GM12891 (cell line): Measurements from ENCODE around the gene IL3RA.
A peak's percentile ranks its signal among the peaks of the same experiment; 100 is the strongest.

Experiments
- DNase-seq: peaks from one replicate; pipeline ENCODE4 v3.0.0; 2011; ENCODE audit warnings: low spot score; ENCODE audit not compliant: insufficient read length
- FAIRE-seq: peaks from 2 replicates; lab custom pipeline; 2011; peaks lifted over from hg19 to GRCh38; lab: Jason Lieb, UNC
- PAX5 ChIP-seq: IDR thresholded peaks from 2 replicates; pipeline ENCODE4 v1.6.1; 2011; ENCODE audit warnings: low read length, moderate library complexity, mild to moderate bottlenecking; ENCODE audit not compliant: insufficient read depth, severe bottlenecking
- POLR2A ChIP-seq: IDR thresholded peaks from 2 replicates; pipeline ENCODE4 v1.6.1; 2011; ENCODE audit warnings: low read depth, low read length, control low read depth
- POLR2AphosphoS5 ChIP-seq: IDR thresholded peaks from 2 replicates; pipeline ENCODE4 v1.6.1; 2011; ENCODE audit warnings: low read depth, low read length, control low read depth
- POU2F2 ChIP-seq: IDR thresholded peaks from 2 replicates; pipeline ENCODE4 v1.6.1; 2011; ENCODE audit warnings: low read depth, mild to moderate bottlenecking, control low read depth, low read length, moderate library complexity
- SPI1 ChIP-seq: IDR thresholded peaks from 2 replicates; pipeline ENCODE4 v1.6.1; 2011; ENCODE audit warnings: low read depth, low read length, control low read depth
- TAF1 ChIP-seq: IDR thresholded peaks from 2 replicates; pipeline ENCODE4 v1.6.1; 2011; ENCODE audit warnings: low read depth, low read length, control low read depth

Gene IL3RA

DNA sequence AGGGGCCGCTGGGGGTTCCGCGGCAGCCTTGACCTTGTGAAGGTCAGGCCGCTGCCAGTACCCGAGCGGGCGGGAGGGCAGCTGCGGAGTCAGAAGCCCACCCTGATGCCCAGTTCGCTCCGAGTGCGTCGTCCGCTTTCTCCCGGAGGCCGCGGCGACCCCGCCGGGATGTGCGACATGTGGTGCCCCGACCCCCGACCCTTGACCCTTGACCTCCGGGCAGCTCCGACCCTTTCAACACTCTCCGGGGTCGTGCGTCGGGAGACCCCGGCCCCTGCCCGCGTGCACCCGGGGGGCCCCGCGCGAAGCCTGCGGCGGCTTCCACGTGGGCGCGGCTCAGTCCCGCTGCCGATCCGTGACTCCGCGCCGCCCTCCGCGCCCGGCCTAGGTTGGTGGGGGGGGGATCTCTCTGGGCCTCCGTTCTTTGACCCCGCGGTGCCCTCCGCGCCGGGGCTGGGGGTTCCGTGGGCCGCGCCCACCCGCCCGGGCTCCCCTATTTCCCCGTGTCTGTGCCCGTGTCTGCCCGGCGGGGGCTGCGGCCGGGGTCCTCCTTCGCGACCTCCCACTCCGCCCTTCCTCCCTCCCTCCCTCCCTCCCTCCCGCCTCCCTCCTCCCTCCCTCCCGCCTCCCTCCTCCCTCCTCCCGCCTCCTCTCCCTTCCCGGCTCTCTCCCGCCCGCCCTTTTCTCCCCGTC, 55.9 kb downstream of the IL3RA start:
- TF ChIP-seq POLR2AphosphoS5 = peak; percentile 69
- no peak for TF ChIP-seq SPI1
- no peak for TF ChIP-seq POU2F2
- TF ChIP-seq PAX5 = no peak
- TF ChIP-seq TAF1 = no peak
- TF ChIP-seq POLR2A = peak; percentile 82; the same call in 1 of the 2 replicates
- no peak for FAIRE-seq
- peak; percentile 65 for DNase-seq

DNA sequence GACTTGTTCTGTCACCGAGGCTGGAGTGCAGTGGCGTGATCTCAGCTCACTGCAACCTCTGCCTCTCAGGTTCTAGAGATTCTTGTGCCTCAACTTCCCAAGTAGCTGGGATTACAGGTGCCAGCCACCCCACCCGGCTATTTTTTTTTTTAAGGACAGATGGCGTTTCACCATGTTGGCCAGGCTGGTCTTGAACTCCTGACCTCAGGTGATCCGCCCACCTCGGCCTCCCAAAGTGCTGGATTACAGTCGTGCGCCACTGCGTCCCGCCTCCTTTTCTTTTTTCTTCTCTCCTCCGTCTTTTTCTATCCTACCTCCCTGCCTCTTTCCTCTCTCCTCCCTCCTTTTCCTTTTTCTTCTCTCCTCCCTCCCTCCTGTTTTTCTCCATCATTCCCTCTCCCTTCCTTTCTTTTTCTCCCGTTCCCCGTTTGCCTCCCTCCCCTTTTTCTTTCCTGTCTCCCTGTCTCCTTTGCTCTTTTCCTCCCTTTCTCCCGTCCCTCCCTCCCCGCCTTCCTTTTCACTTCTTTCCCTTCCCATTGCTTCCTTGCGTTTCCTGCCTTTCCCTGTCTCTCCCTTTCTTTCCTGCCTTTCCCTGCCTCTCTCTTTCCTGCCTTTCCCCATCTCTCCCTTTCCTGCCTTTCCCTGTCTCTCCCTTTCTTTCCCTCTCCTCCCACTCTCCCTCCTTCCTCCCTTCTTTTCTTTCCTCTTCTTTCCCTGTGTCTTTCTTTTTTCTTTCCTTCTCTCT, 57.5 kb downstream of the IL3RA start:
- DNase-seq (no peak), FAIRE-seq (no peak)
- TF ChIP-seq POU2F2 (no peak), POLR2A (no peak), SPI1 (no peak), TAF1 (no peak), PAX5 (no peak), POLR2AphosphoS5 (no peak)

DNA sequence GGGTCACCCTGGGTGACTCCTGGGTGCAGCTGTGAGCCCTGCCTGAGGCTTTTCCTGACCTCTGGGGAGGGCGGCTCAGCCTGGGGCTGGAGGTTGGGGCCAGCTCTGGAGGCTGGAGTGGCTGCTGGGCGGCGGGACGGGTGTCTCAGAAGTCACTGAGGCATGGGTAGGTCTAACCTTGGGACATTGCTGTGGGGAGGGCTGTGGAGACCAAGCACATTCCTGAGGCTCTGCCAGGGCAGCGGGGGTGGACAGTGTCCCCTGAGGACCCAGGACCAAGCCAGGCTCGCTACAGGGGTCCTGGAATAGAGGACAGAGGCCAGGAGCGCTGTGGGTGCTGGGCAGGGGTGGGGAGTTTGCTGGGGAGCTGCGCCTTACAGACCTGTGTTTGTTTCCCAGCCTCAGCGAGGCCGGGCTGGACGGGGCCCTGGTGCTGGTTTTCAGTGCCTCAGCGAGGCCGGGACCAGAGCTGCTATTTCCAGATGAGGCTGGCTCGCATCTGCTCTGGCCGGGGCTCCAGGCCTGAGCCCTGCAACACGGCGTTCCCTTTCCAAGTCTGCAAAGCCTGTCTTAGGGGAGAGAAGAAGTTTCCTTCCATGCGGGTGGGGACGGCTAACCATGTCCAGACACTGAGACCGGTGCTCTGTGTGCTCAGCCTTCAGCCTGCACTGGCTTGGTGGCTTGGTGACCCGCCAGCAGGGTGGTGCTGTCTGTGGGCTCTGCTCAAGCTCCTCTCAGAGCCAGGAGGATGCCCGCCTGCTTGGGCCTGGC, 58.3 kb downstream of the IL3RA start:
- no peak for TF ChIP-seq POLR2A
- no peak for TF ChIP-seq POLR2AphosphoS5
- no peak for TF ChIP-seq SPI1
- TF ChIP-seq POU2F2 = no peak
- no peak for TF ChIP-seq PAX5
- TF ChIP-seq TAF1 = no peak
- FAIRE-seq = no peak
- no peak for DNase-seq

GRCh38 chrX:1395646-1396216, 59.1 kb downstream of the IL3RA start:
- DNase-seq (no peak), FAIRE-seq (peak; percentile 33)
- TF ChIP-seq SPI1 (no peak), POU2F2 (no peak), POLR2A (no peak)

- FAIRE-seq (no peak), DNase-seq (no peak)
- no peak for TF ChIP-seq SPI1
- TF ChIP-seq POU2F2 = no peak
- no peak for TF ChIP-seq POLR2AphosphoS5
Observed at GRCh38 chrX:1397001-1397400, 60.4 kb downstream of the IL3RA start.

DNA sequence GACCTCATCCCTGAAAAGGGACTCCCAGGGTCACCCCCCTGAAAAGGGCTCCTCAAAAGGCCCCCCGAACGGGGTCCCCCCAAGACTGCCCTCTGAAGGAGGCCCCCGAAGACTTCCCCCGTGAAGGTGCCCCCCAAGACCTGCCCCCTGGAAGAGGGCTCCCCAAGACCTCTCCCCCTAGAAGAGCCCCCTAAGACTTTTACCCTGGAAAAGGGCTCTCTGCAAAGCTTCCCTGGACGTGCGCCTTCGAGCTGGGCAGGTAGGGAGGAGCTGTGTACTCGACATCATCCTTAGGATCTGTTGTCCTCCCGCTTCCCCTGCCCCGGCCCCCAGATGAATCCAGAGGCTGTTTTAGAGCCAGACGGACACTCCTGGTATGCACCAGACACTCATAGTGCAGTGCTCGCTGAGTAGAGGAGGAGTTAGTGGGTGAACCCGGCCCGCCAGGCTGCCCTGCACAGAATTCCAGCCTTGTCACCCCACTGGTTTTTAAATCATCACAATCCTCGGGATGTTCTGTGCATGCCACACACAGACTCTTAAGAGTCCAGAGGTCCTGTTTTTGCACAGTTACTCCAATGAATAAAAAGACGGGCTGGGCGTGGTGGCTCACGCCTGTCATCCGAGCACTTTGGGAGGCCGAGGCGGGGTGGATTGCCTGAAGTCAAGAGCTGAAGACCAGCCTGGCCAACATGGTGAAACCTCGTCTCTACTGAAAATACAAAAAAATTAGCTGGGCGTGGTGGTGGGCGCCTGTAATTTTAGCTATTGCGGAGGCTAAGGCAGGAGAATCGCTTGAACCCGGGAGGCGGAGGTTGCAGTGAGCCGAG, 61.1 kb downstream of the IL3RA start:
- DNase-seq = no peak
- TF ChIP-seq POLR2AphosphoS5 (no peak), PAX5 (no peak), POU2F2 (no peak), SPI1 (no peak), POLR2A (no peak), TAF1 (no peak)
- no peak for FAIRE-seq

GRCh38 chrX:1398431-1399340, 62.1 kb downstream of the IL3RA start:
- TF ChIP-seq POLR2AphosphoS5 = peak; percentile 56; the same call in 1 of the 2 replicates
- TF ChIP-seq POU2F2 = no peak
- TF ChIP-seq POLR2A = peak; percentile 45; the same call in 1 of the 2 replicates
- FAIRE-seq (no peak), DNase-seq (no peak)

GRCh38 chrX:1400049-1400448, 63.5 kb downstream of the IL3RA start:
- TF ChIP-seq POLR2A (no peak), PAX5 (no peak), SPI1 (no peak), TAF1 (no peak), POLR2AphosphoS5 (no peak), POU2F2 (no peak)
- FAIRE-seq (no peak), DNase-seq (no peak)
